LNCaP clone FGC (cell line): ENCODE data around the gene ST6GALNAC1.

ENCODE experiments used
- DNase-seq: peaks from one replicate; pipeline ENCODE4 v3.0.0-alpha.2; 2011; ENCODE audit warnings: low read depth
- H3K4me3 ChIP-seq: 2 replicates; pipeline ENCODE4 v1.5.1; 2011; ENCODE audit warnings: mild to moderate bottlenecking, low read depth, low read length, control low read depth
- CTCF ChIP-seq: IDR thresholded peaks from 2 replicates; pipeline ENCODE4 v1.5.1; 2012; ENCODE audit warnings: mild to moderate bottlenecking; ENCODE audit not compliant: control insufficient read depth, insufficient read depth; ENCODE audit errors: extremely low read depth

The ST6GALNAC1 gene

GRCh38 chr17:76683011-76683755, 39.6 kb upstream of the ST6GALNAC1 start:
- no peak for TF ChIP-seq CTCF
- no peak for DNase-seq
- H3K4me3 ChIP-seq = no peak overlapping the region

- no peak overlapping the region for H3K4me3 ChIP-seq
- TF ChIP-seq CTCF = no peak
- no peak for DNase-seq
Measured at GRCh38 chr17:76682296-76682695, 38.7 kb upstream of the ST6GALNAC1 start.

- no peak overlapping the region for H3K4me3 ChIP-seq
- TF ChIP-seq CTCF = peak; percentile 79
- no peak for DNase-seq
Measured at GRCh38 chr17:76681222-76682137, 37.9 kb upstream of the ST6GALNAC1 start.

GRCh38 chr17:76679239-76679638, 35.7 kb upstream of the ST6GALNAC1 start:
- no peak overlapping the region for H3K4me3 ChIP-seq
- no peak for TF ChIP-seq CTCF
- DNase-seq = no peak

- no peak overlapping the region for H3K4me3 ChIP-seq
- TF ChIP-seq CTCF = no peak
- DNase-seq = no peak
Measured at GRCh38 chr17:76678330-76678729, 34.8 kb upstream of the ST6GALNAC1 start.

- H3K4me3 ChIP-seq = no peak overlapping the region
- no peak for TF ChIP-seq CTCF
- DNase-seq = no peak
Measured at GRCh38 chr17:76677406-76677805, 33.8 kb upstream of the ST6GALNAC1 start.

GRCh38 chr17:76676629-76677028, 33.1 kb upstream of the ST6GALNAC1 start:
- no peak overlapping the region for H3K4me3 ChIP-seq
- no peak for DNase-seq
- no peak for TF ChIP-seq CTCF
